K562 (cell line): ENCODE results near the gene DCXR. TPM values are rescaled to one million over a fixed set of nuclear protein-coding genes. Genes with fewer than 3 reads are reported as not detected.

Experiments
- ATAC-seq: fragments of 200-7000 bp; cut with Tn5 transposase; 3 replicates; pipeline ENCODE4 v1.9.1; 2020; ENCODE audit warnings: moderate library complexity
- BruUV-seq: library from RNA; stranded (reverse); fragments of 400-500 nt; replicated peaks from 2 replicates; lab custom pipeline; 2021; lab: Mats Ljungman, UMichigan
- CTCF ChIA-PET: fragments of 300-600 bp; formaldehyde crosslinking; extraction: SDS; loops from one replicate; lab custom pipeline; 2021; ENCODE audit warnings: low intra/inter-chr PET ratio; lab: Yijun Ruan, JAX
- POLR2A ChIA-PET: fragments of 300-600, 350-650 bp; sonication (Branson Sonifier 250); formaldehyde crosslinking; extraction: SDS; loops from one replicate; lab custom pipeline; 2021; ENCODE audit warnings: antibody characterized with exemption, inconsistent platforms; lab: Yijun Ruan, JAX
- DNase-seq, 4 experiments: peaks; one replicate each; pipeline versions ENCODE4 v3.0.0 to v3.0.0-alpha.2; 2011 to 2018; ENCODE audit warnings: low spot score in 3 of 4, mixed read lengths in 3 of 4; ENCODE audit errors: extremely low read depth in 1 of 4
- FAIRE-seq: peaks from 2 replicates; lab custom pipeline; 2011; peaks lifted over from hg19 to GRCh38; lab: Jason Lieb, UNC
- H2AFZ ChIP-seq: 2 replicates; pipeline ENCODE4 v1.6.0; 2011; ENCODE audit warnings: low read depth, low read length, control low read depth, inconsistent platforms
- H3K27ac ChIP-seq: fragments of 200-600 bp; 3 replicates; pipeline ENCODE4 v1.8.0; 2011; ENCODE audit warnings: low read depth, mild to moderate bottlenecking, control low read depth, inconsistent platforms, low read length, moderate library complexity, mixed read lengths; ENCODE audit errors: extremely low read depth
- H3K27me3 ChIP-seq, 2 experiments: fragments of 300-600 bp in 1 of 2; 2 replicates in 1 of 2; 3 replicates in 1 of 2; pipeline versions ENCODE4 v1.6.0 to v1.8.0; 2011; ENCODE audit warnings: inconsistent platforms in 2 of 2, low read length in 2 of 2, mild to moderate bottlenecking in 1 of 2, mixed read lengths in 1 of 2, moderate library complexity in 1 of 2; ENCODE audit not compliant: control insufficient read depth in 2 of 2, insufficient read depth in 2 of 2
- H3K36me3 ChIP-seq: fragments of 300-600 bp; 3 replicates; pipeline ENCODE4 v1.8.0; 2011; ENCODE audit warnings: mild to moderate bottlenecking, low read length, inconsistent platforms; ENCODE audit not compliant: control insufficient read depth, insufficient read depth
- H3K4me1 ChIP-seq, 2 experiments: fragments of 200-600 bp in 1 of 2; replicated peaks in 1 of 2; 2 replicates in 1 of 2; 3 replicates in 1 of 2; pipeline versions ENCODE4 v1.5.1 to v1.8.0; 2011; ENCODE audit warnings: inconsistent platforms in 2 of 2, low read length in 2 of 2, mild to moderate bottlenecking in 1 of 2, mixed read lengths in 1 of 2, moderate library complexity in 1 of 2; ENCODE audit not compliant: control insufficient read depth in 2 of 2, insufficient read depth in 2 of 2
- H3K4me2 ChIP-seq: 2 replicates; pipeline ENCODE4 v1.6.1; 2011; ENCODE audit warnings: low read length, control low read depth, inconsistent platforms, mixed read lengths; ENCODE audit not compliant: insufficient read depth
- H3K4me3 ChIP-seq: fragments of 200-600 bp; sonication (generic), shearing (Covaris generic); 2 replicates; pipeline ENCODE4 v1.5.1; 2016; ENCODE audit warnings: control low read depth, inconsistent platforms
- H3K79me2 ChIP-seq: fragments of 200-600 bp; 3 replicates; pipeline ENCODE4 v1.8.0; 2011; ENCODE audit warnings: low read length, inconsistent platforms; ENCODE audit not compliant: control insufficient read depth, insufficient read depth
- H3K9ac ChIP-seq, 2 experiments: 2 replicates each; pipeline versions ENCODE4 v1.6.0 to v1.6.1; 2011; ENCODE audit warnings: low read depth in 2 of 2, low read length in 2 of 2, control low read depth in 1 of 2, inconsistent platforms in 1 of 2, mild to moderate bottlenecking in 1 of 2, mixed read lengths in 1 of 2; ENCODE audit not compliant: insufficient read depth in 1 of 2
- H3K9me1 ChIP-seq: one replicate; pipeline ENCODE4 v1.6.0; 2011; ENCODE audit warnings: inconsistent platforms, mild to moderate bottlenecking, low read length, moderate library complexity; ENCODE audit not compliant: control insufficient read depth, insufficient read depth
- H3K9me3 ChIP-seq: replicated peaks from 2 replicates; pipeline ENCODE4 v1.5.1; 2011; ENCODE audit warnings: low read depth, low read length, inconsistent platforms; ENCODE audit not compliant: control insufficient read depth, insufficient read depth
- H4K20me1 ChIP-seq: replicated peaks from 2 replicates; pipeline ENCODE4 v1.6.1; 2011; ENCODE audit warnings: low read length, inconsistent platforms, mixed read lengths; ENCODE audit not compliant: control insufficient read depth, insufficient read depth
- DLX4 ChIP-seq: fragments of 250-450 bp; sonication (Bioruptor Pico); IDR thresholded peaks from 2 replicates; pipeline ENCODE4 v1.6.1; 2021; ENCODE audit warnings: mild to moderate bottlenecking
- E2F6 ChIP-seq, 2 experiments: IDR thresholded peaks; 2 replicates each; pipeline ENCODE4 v1.6.1; 2011; ENCODE audit warnings: borderline replicate concordance in 1 of 2, control low read depth in 1 of 2, low read depth in 1 of 2, low read length in 1 of 2, mild to moderate bottlenecking in 1 of 2, mixed read lengths in 1 of 2, moderate library complexity in 1 of 2; ENCODE audit not compliant: insufficient read depth in 1 of 2, insufficient read length in 1 of 2, poor library complexity in 1 of 2, severe bottlenecking in 1 of 2; ENCODE audit errors: extremely low read depth in 1 of 2
- EP300 ChIP-seq: IDR thresholded peaks from 2 replicates; pipeline ENCODE4 v1.6.1; 2012; ENCODE audit warnings: low read length, improper control_type of control experiment
- FOXP1 ChIP-seq: sonication (generic); formaldehyde crosslinking; IDR thresholded peaks from 2 replicates; pipeline ENCODE4 v1.8.0; 2022; ENCODE audit warnings: mild to moderate bottlenecking, missing genetic modification reagents
- NCOA1 ChIP-seq: fragments of 450-650 bp; IDR thresholded peaks from 2 replicates; pipeline ENCODE4 v1.6.1; 2016; ENCODE audit warnings: low read depth
- NCOA2 ChIP-seq, 2 experiments: fragments of 450-650 bp; IDR thresholded peaks; 2 replicates each; pipeline ENCODE4 v1.6.1; 2018; ENCODE audit warnings: mild to moderate bottlenecking in 2 of 2, moderate library complexity in 1 of 2; ENCODE audit not compliant: partially characterized antibody in 2 of 2
- NR3C1 ChIP-seq: sonication (generic); formaldehyde crosslinking; IDR thresholded peaks from 2 replicates; pipeline ENCODE4 v1.8.1; 2022; ENCODE audit warnings: missing genetic modification reagents
- OTX1 ChIP-seq: fragments of 450-650 bp; formaldehyde crosslinking; IDR thresholded peaks from 2 replicates; pipeline ENCODE4 v1.4.0; 2022; ENCODE audit warnings: mild to moderate bottlenecking
- RBFOX2 ChIP-seq: fragments of 200-400 bp; formaldehyde crosslinking; IDR thresholded peaks from 2 replicates; pipeline ENCODE4 v1.6.1; 2017; ENCODE audit warnings: low read depth, mild to moderate bottlenecking, low read length, moderate library complexity
- RFX5 ChIP-seq: IDR thresholded peaks from 2 replicates; pipeline ENCODE4 v1.6.1; 2011; ENCODE audit warnings: low read depth, mild to moderate bottlenecking, improper control_type of control experiment, low read length
- STAT5A ChIP-seq: IDR thresholded peaks from 2 replicates; pipeline ENCODE4 v1.6.1; 2012; ENCODE audit warnings: low read length, inconsistent platforms, borderline replicate concordance
- ZNF197 ChIP-seq: fragments of 200-800 bp; sonication (Bioruptor generic); IDR thresholded peaks from 2 replicates; pipeline ENCODE4 v1.6.1; 2016; ENCODE audit warnings: low read depth, missing genetic modification characterization, missing compliant biosample characterization
- WGBS: fragments of 100-300 bp; shearing (Covaris generic); methylation state at CpG from one replicate; pipeline ENCODE4 v1.1.6; 2016; ENCODE audit warnings: low coverage, mixed read lengths; ENCODE audit not compliant: insufficient coverage; ENCODE audit errors: missing lambda C conversion rate; 5-methylcytosine and 5-hydroxymethylcytosine counted together
- in situ Hi-C: fragments of 300-500 bp; cut with MboI; formaldehyde crosslinking; loops from 4 replicates; pipeline ENCODE4 v1.15.0; 2018; ENCODE audit warnings: inconsistent platforms, mixed read lengths
- intact Hi-C: fragments of 100-400 bp; cut with micrococcal nuclease; formaldehyde crosslinking; loops from 2 replicates; pipeline ENCODE4 v1.14.2; 2022
- polyA plus RNA-seq, 8 experiments: library from polyadenylated mRNA; depleted of rRNA in 4 of 8; stranded (reverse) in 5 of 8; unstranded in 3 of 8; fragments of >200 nt; fragmentation: Nextera tagmentation in 2 of 8; fragmentation: Illumina TruSeq in 1 of 8; extraction: Ambion mirVana in 2 of 8; extraction: Trizol in 1 of 8; gene quantifications; 2 replicates each; pipeline versions ENCODE4 v1.2.1 to v1.2.3, GENCODE V29; 2011 to 2014; ENCODE audit warnings: inconsistent platforms in 1 of 8, missing spikeins in 1 of 8
- total RNA-seq, 7 experiments: library from RNA; depleted of rRNA in 6 of 7; stranded (reverse); fragments of >200 nt in 6 of 7; fragmentation: Illumina TruSeq in 2 of 7; extraction: Trizol in 2 of 7; gene quantifications; 2 replicates each; pipeline versions ENCODE4 v1.2.1 to v1.2.3, GENCODE V29; 2011 to 2021; ENCODE audit warnings: low replicate concordance in 1 of 7

The DCXR gene
- total and polyA plus RNA-seq, 9 of the 15 experiments (the other 6 are each of a cell fraction or from before 2014, with no cell fraction given): 21.3 to 274 (median 156) TPM

GRCh38 chr17:82049521-82049971, 12.0 kb upstream of the DCXR start:
- WGBS: 97% methylated on average over 13 of the region's 16 CpGs
- DNase-seq (peak in 1 of 4 experiments; percentile 8), FAIRE-seq (no peak), ATAC-seq (no peak)
- Histone ChIP-seq H3K4me3 (no peak overlapping the region), H3K27me3 (no peaks in the 10 kb centered on the region), H3K36me3 (peaks cover 54% of the 10 kb centered on the region; the same call in 2 of the 3 replicates), H3K9me3 (no peaks in the 10 kb centered on the region), H3K4me1 (peaks cover 6 to 76% of the 10 kb centered on the region in 2 experiments; a peak in 3 of 5 replicates), H3K9ac (peak overlapping the region in 1 of 2 experiments; percentile 97; a peak in 2 of 4 replicates), H4K20me1 (0 out of 2 replicates have a peak, but pooled peaks cover 4% of the 10 kb centered on the region), H2AFZ (no peak overlapping the region), H3K27ac (no peak overlapping the region), H3K9me1 (peaks cover 2% of the 10 kb centered on the region), H3K4me2 (no peak overlapping the region), H3K79me2 (peaks cover 28% of the 10 kb centered on the region)
- TF ChIP-seq ZNF197 (CRISPR knock-in tag) (no peak), RFX5 (no peak), RBFOX2 (no peak), NCOA1 (no peak), NR3C1 (CRISPR knock-in tag) (no peak), DLX4 (CRISPR knock-in tag) (no peak), EP300 (no peak), E2F6 (IDR thresholded peaks at IDR 0.05; ENCODE audit: borderline replicate concordance in 1 of 2, extremely low read depth in 1 of 2, insufficient read depth in 1 of 2, insufficient read length in 1 of 2, low read depth in 1 of 2, low read length in 1 of 2, poor library complexity in 1 of 2, severe bottlenecking in 1 of 2) (no peak), OTX1 (CRISPR knock-in tag) (no peak), FOXP1 (CRISPR knock-in tag) (no peak), STAT5A (no peak), NCOA2 (IDR thresholded peaks at IDR 0.05; ENCODE audit: partially characterized antibody in 2 of 2) (no peak)
- intact Hi-C loops: no loop called here
- ChIA-PET CTCF (no interaction called here), POLR2A (interaction anchor here (0.6 to 1.0 kb wide), 3 partner anchors 12 to 53 kb away, joined by 3 read pairs; partner anchors contain the start of gene DCXR)
- in situ Hi-C loops: no loop called here
- no TSS peak for BruUV-seq
